GM21737 (cell line): ENCODE results near the gene MYO3B.

Experiments used
- ATAC-seq: cut with Tn5 transposase; IDR thresholded peaks from one replicate; pipeline ENCODE4 v1.9.1; 2021; ENCODE audit warnings: mild to moderate bottlenecking, moderate library complexity; ENCODE audit not compliant: unreplicated experiment

MYO3B gene

GRCh38 chr2:170298115-170298514, 120.2 kb downstream of the MYO3B start:
- ATAC-seq: no peak

- ATAC-seq: no peak
Observed at GRCh38 chr2:170298861-170299429, 121.0 kb downstream of the MYO3B start.

- ATAC-seq: no peak
Observed at GRCh38 chr2:170300993-170301392, 123.0 kb downstream of the MYO3B start.

GRCh38 chr2:170301626-170302025, 123.7 kb downstream of the MYO3B start:
- no peak for ATAC-seq

- no peak for ATAC-seq
Observed at GRCh38 chr2:170305711-170306110, 127.8 kb downstream of the MYO3B start.

GRCh38 chr2:170306293-170306873, 128.4 kb downstream of the MYO3B start:
- no peak for ATAC-seq

- no peak for ATAC-seq
Observed at GRCh38 chr2:170307052-170307451, 129.1 kb downstream of the MYO3B start.

GRCh38 chr2:170307555-170308351, 129.8 kb downstream of the MYO3B start:
- no peak for ATAC-seq

- no peak for ATAC-seq
Observed at GRCh38 chr2:170310876-170311502, 133.0 kb downstream of the MYO3B start.

GRCh38 chr2:170313347-170313991, 135.5 kb downstream of the MYO3B start:
- ATAC-seq: no peak

- no peak for ATAC-seq
Observed at GRCh38 chr2:170313992-170314348, 136.0 kb downstream of the MYO3B start.

GRCh38 chr2:170314744-170315447, 136.9 kb downstream of the MYO3B start:
- no peak for ATAC-seq

GRCh38 chr2:170320948-170321347, 143.0 kb downstream of the MYO3B start:
- no peak for ATAC-seq

GRCh38 chr2:170321526-170321925, 143.6 kb downstream of the MYO3B start:
- ATAC-seq: no peak

GRCh38 chr2:170322140-170322766, 144.3 kb downstream of the MYO3B start:
- ATAC-seq: no peak

GRCh38 chr2:170323743-170324142, 145.8 kb downstream of the MYO3B start:
- ATAC-seq: no peak

- no peak for ATAC-seq
Observed at GRCh38 chr2:170324640-170325046, 146.7 kb downstream of the MYO3B start.

- ATAC-seq: no peak
Observed at GRCh38 chr2:170330881-170331280, 152.9 kb downstream of the MYO3B start.

- ATAC-seq: no peak
Observed at GRCh38 chr2:170332676-170333402, 154.9 kb downstream of the MYO3B start.

- ATAC-seq: no peak
Observed at GRCh38 chr2:170335351-170335750, 157.4 kb downstream of the MYO3B start.
